Measurements from ENCODE around the gene COL23A1. TPM values are rescaled to one million over a fixed set of nuclear protein-coding genes. Genes with fewer than 3 reads are reported as not detected.

Gene COL23A1
- polyA plus RNA-seq, 1 donor (not counting 4 experiments of a cell fraction or from before 2014, with no cell fraction given): not detected

DNA sequence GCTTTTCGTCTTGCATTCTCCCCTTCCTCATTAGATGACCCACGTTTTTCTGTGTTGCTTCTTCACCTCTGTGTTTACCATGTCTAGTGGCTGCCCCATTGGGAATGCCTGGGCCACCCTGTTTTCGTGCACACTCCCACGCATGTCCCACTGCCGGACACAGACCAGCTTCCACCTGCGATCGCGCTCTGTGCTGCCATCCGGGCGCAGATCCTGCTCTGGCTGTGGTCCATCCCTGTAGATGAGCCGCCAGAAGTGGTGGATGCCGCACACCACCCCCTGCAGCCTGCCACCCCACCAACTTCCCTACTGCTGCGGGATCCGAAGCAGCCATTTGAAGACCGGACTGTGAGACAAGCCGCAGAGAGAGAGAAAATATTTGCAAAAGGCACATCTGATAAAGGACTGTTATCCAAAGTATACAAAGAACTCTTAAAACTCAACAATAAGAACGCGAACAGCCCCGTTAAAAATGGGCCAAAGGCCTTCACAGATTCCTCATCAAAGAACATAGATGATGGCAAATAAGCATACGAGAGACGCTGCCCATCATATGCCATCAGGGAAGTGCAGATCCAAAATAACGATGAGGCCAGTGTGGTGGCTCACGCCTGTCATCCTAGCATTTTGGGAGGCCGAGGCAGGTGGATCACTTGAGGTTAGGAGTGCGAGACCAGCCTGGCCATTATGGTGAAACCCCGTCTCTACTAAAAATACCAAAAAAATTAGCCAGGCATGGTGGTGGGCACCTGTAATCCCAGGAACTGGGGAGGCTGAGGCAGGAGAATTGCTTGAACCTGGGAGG is 163.7 kb downstream of the COL23A1 start:
- Histone ChIP-seq H3K27ac (ENCODE audit: control insufficient read depth, insufficient read depth, low read length) (no peak overlapping the region), H3K79me2 (ENCODE audit: control insufficient read depth, insufficient read depth, low read length) (no peaks in the 10 kb centered on the region), H3K4me3 (ENCODE audit: control insufficient read depth in 2 of 3, extremely low read depth in 1 of 3, insufficient read depth in 2 of 3, low read depth in 1 of 3, low read length in 3 of 3) (no peak overlapping the region), H4K20me1 (ENCODE audit: control insufficient read depth, extremely low read depth, insufficient read depth, low read length) (no peaks in the 10 kb centered on the region), H3K4me2 (ENCODE audit: control insufficient read depth, extremely low read depth, insufficient read depth, low read depth, low read length) (no peak overlapping the region), H3K9ac (ENCODE audit: control insufficient read depth, extremely low read depth, insufficient read depth, low read length) (no peak overlapping the region), H2AFZ (ENCODE audit: control insufficient read depth, low read length) (no peak overlapping the region), H3K36me3 (ENCODE audit: control insufficient read depth in 2 of 2, extremely low read depth in 1 of 2, insufficient read depth in 2 of 2, low read length in 2 of 2) (no peaks in the 10 kb centered on the region), H3K9me1 (ENCODE audit: control insufficient read depth, extremely low read depth, insufficient read depth, low read length) (no peaks in the 10 kb centered on the region), H3K4me1 (ENCODE audit: control insufficient read depth, extremely low read depth, insufficient read depth, low read length) (peaks cover 2% of the 10 kb centered on the region), H3K9me3 (ENCODE audit: control insufficient read depth, low read depth, low read length) (no peaks in the 10 kb centered on the region), H3K27me3 (ENCODE audit: control insufficient read depth, extremely low read depth, insufficient read depth, low read length) (no peaks in the 10 kb centered on the region)
- dilution Hi-C loops (cut with MboI; ENCODE audit: extremely low pct_ligation_motif_present, low sequenced_read_pairs): no loop called here
- no peak for DNase-seq (ENCODE audit: low read depth, low spot score)
- TF ChIP-seq, protein P1, sequence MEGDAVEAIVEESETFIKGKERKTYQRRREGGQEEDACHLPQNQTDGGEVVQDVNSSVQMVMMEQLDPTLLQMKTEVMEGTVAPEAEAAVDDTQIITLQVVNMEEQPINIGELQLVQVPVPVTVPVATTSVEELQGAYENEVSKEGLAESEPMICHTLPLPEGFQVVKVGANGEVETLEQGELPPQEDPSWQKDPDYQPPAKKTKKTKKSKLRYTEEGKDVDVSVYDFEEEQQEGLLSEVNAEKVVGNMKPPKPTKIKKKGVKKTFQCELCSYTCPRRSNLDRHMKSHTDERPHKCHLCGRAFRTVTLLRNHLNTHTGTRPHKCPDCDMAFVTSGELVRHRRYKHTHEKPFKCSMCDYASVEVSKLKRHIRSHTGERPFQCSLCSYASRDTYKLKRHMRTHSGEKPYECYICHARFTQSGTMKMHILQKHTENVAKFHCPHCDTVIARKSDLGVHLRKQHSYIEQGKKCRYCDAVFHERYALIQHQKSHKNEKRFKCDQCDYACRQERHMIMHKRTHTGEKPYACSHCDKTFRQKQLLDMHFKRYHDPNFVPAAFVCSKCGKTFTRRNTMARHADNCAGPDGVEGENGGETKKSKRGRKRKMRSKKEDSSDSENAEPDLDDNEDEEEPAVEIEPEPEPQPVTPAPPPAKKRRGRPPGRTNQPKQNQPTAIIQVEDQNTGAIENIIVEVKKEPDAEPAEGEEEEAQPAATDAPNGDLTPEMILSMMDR (optimal IDR thresholded peaks at IDR 0.05 in 1 of 3, IDR thresholded peaks at IDR 0.05 in 1 of 3, conservative IDR thresholded peaks at IDR 0.05 in 1 of 3; ENCODE audit: extremely low read depth in 1 of 3, insufficient read depth in 2 of 3, low read length in 3 of 3): no peak
- TF ChIP-seq EZH2 (IDR thresholded peaks at IDR 0.05; ENCODE audit: low read length): no peak
- FAIRE-seq: no peak

DNA sequence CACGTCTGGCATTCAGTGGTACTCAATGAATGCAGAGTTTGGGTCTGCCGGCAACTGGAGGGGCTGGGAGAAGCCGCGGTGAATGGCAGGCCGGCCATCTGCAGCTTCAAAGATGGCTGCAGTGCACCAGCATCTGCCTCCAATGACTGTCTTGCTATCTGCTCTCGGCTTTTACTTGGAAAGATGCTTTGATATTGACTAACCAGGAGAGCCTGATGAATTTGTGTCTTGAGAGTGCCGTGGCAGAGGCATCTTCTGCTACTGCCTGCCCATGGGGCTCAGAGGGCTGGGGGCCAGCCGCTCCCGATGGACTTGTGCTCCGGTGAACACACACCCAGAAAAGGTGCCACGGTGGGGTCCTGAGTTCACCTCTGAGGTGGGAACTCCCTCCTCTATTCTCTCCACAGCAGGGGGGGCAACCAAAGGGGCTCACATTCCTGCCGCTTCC is 164.5 kb downstream of the COL23A1 start:
- H3K4me2 ChIP-seq (ENCODE audit: control insufficient read depth, extremely low read depth, insufficient read depth, low read depth, low read length): no peak overlapping the region
- no peak overlapping the region for H2AFZ ChIP-seq (ENCODE audit: control insufficient read depth, low read length)
- H3K36me3 ChIP-seq (ENCODE audit: control insufficient read depth in 2 of 2, extremely low read depth in 1 of 2, insufficient read depth in 2 of 2, low read length in 2 of 2): no peaks in the 10 kb centered on the region
- peaks cover 2% of the 10 kb centered on the region for H3K4me1 ChIP-seq (ENCODE audit: control insufficient read depth, extremely low read depth, insufficient read depth, low read length)
- H3K79me2 ChIP-seq (ENCODE audit: control insufficient read depth, insufficient read depth, low read length): no peaks in the 10 kb centered on the region
- no peak overlapping the region for H3K4me3 ChIP-seq (ENCODE audit: control insufficient read depth in 2 of 3, extremely low read depth in 1 of 3, insufficient read depth in 2 of 3, low read depth in 1 of 3, low read length in 3 of 3)
- no peak for FAIRE-seq
- H3K9me3 ChIP-seq (ENCODE audit: control insufficient read depth, low read depth, low read length): no peaks in the 10 kb centered on the region
- TF ChIP-seq, protein P1 (optimal IDR thresholded peaks at IDR 0.05 in 1 of 3, IDR thresholded peaks at IDR 0.05 in 1 of 3, conservative IDR thresholded peaks at IDR 0.05 in 1 of 3; ENCODE audit: extremely low read depth in 1 of 3, insufficient read depth in 2 of 3, low read length in 3 of 3): no peak
- TF ChIP-seq EZH2 (IDR thresholded peaks at IDR 0.05; ENCODE audit: low read length): no peak
- H4K20me1 ChIP-seq (ENCODE audit: control insufficient read depth, extremely low read depth, insufficient read depth, low read length): no peaks in the 10 kb centered on the region
- H3K27me3 ChIP-seq (ENCODE audit: control insufficient read depth, extremely low read depth, insufficient read depth, low read length): no peaks in the 10 kb centered on the region
- H3K9ac ChIP-seq (ENCODE audit: control insufficient read depth, extremely low read depth, insufficient read depth, low read length): no peak overlapping the region
- no peaks in the 10 kb centered on the region for H3K9me1 ChIP-seq (ENCODE audit: control insufficient read depth, extremely low read depth, insufficient read depth, low read length)
- H3K27ac ChIP-seq (ENCODE audit: control insufficient read depth, insufficient read depth, low read length): no peak overlapping the region
- no peak for DNase-seq (ENCODE audit: low read depth, low spot score)
- dilution Hi-C loops (cut with MboI; ENCODE audit: extremely low pct_ligation_motif_present, low sequenced_read_pairs): no loop called here
